ENCODE measurements around the gene NUP210L. TPM values are rescaled to one million over a fixed set of nuclear protein-coding genes. Genes with fewer than 3 reads are reported as not detected.

NUP210L gene
- total and polyA plus RNA-seq, 2 of the 13 experiments (the other 11 are each of a cell fraction or from before 2014, with no cell fraction given) = not detected

- no peak for TF ChIP-seq ZBTB42 (CRISPR knock-in tag; IDR thresholded peaks at IDR 0.05)
- no peak for TF ChIP-seq ZEB1 (IDR thresholded peaks at IDR 0.05; ENCODE audit: insufficient replicate concordance, low read depth)
- no peak for TF ChIP-seq ZFP82 (CRISPR knock-in tag; IDR thresholded peaks at IDR 0.05; ENCODE audit: borderline replicate concordance)
- TF ChIP-seq SNAI1 (CRISPR knock-in tag; IDR thresholded peaks at IDR 0.05; ENCODE audit: borderline replicate concordance) = 0 out of 2 replicates have a peak, but pooled peaks have one; percentile 27
- TF ChIP-seq CCDC6 (CRISPR knock-in tag; IDR thresholded peaks at IDR 0.05) = no peak
- TF ChIP-seq KLF9 (CRISPR knock-in tag; IDR thresholded peaks at IDR 0.05; ENCODE audit: low read depth) = no peak
- peak; percentile 37 for TF ChIP-seq ZNF687 (CRISPR knock-in tag; IDR thresholded peaks at IDR 0.05)
- no peak; the same call in 1 of the 2 replicates for TF ChIP-seq ZNF224 (CRISPR knock-in tag; IDR thresholded peaks at IDR 0.05)
- TF ChIP-seq ZBTB4 (CRISPR knock-in tag; IDR thresholded peaks at IDR 0.05; ENCODE audit: borderline replicate concordance) = no peak
- TF ChIP-seq SIN3B (IDR thresholded peaks at IDR 0.05; ENCODE audit: low read length) = no peak
- no peak for TF ChIP-seq ZHX1 (CRISPR knock-in tag; IDR thresholded peaks at IDR 0.05; ENCODE audit: low read depth)
- TF ChIP-seq ZNF143 (CRISPR knock-in tag; IDR thresholded peaks at IDR 0.05) = 0 out of 2 replicates have a peak, but pooled peaks have one; percentile 6
- TF ChIP-seq ZNF788 (CRISPR knock-in tag; IDR thresholded peaks at IDR 0.05; ENCODE audit: borderline replicate concordance) = peak; percentile 10; the same call in 1 of the 2 replicates
- TF ChIP-seq SP1 (IDR thresholded peaks at IDR 0.05) = no peak
- no peak for TF ChIP-seq SP1 (CRISPR knock-in tag; IDR thresholded peaks at IDR 0.05)
- TF ChIP-seq MAZ (IDR thresholded peaks at IDR 0.05; ENCODE audit: borderline replicate concordance, low read depth, low read length) = no peak
- TF ChIP-seq MAZ (CRISPR knock-in tag; IDR thresholded peaks at IDR 0.05; ENCODE audit: low read depth) = no peak
- TF ChIP-seq ZNF292 (CRISPR knock-in tag; IDR thresholded peaks at IDR 0.05; ENCODE audit: borderline replicate concordance, low read depth) = no peak
Observed at GRCh38 chr1:154182344-154183045, 27.6 kb upstream of the NUP210L start (continued).

Measured in HepG2 (cell line).